H9 (cell line): ENCODE results near the gene AHNAK2. TPM values are rescaled to one million over a fixed set of nuclear protein-coding genes. Genes with fewer than 3 reads are reported as not detected.
"Not testable (repeated sequence)": the region's sequence is repeated elsewhere in the genome, so short reads cannot be mapped to it uniquely, and the experiment has no call there.

Experiments used
- DNase-seq: peaks from one replicate; pipeline ENCODE4 v3.0.0-alpha.2; 2017
- H2AFZ ChIP-seq: one replicate; pipeline ENCODE4 v1.6.1; 2013; ENCODE audit warnings: mild to moderate bottlenecking, low read length, control low read depth, moderate library complexity
- H2AK5ac ChIP-seq: 2 replicates; pipeline ENCODE4 v1.6.1; 2013; ENCODE audit warnings: low read length, control low read depth, mixed read lengths; ENCODE audit not compliant: insufficient read length
- H2BK120ac ChIP-seq: one replicate; pipeline ENCODE4 v1.6.1; 2013; ENCODE audit warnings: low read depth, mild to moderate bottlenecking, low read length, control low read depth, inconsistent platforms; ENCODE audit not compliant: poor library complexity, severe bottlenecking
- H2BK12ac ChIP-seq: 2 replicates; pipeline ENCODE4 v1.6.1; 2013; ENCODE audit warnings: low read length, control low read depth, mixed read lengths, low read depth; ENCODE audit not compliant: insufficient read length
- H2BK15ac ChIP-seq: 2 replicates; pipeline ENCODE4 v1.6.1; 2013; ENCODE audit warnings: low read depth, low read length, control low read depth
- H2BK20ac ChIP-seq: one replicate; pipeline ENCODE4 v1.6.1; 2013; ENCODE audit warnings: low read depth, mild to moderate bottlenecking, low read length, control low read depth, inconsistent platforms; ENCODE audit not compliant: poor library complexity, severe bottlenecking
- H2BK5ac ChIP-seq: 2 replicates; pipeline ENCODE4 v1.6.1; 2013; ENCODE audit warnings: low read length, control low read depth, mixed read lengths; ENCODE audit not compliant: insufficient read length
- H3K14ac ChIP-seq: 2 replicates; pipeline ENCODE4 v1.6.1; 2013; ENCODE audit warnings: low read length, control low read depth; ENCODE audit not compliant: insufficient read depth
- H3K18ac ChIP-seq: 2 replicates; pipeline ENCODE4 v1.6.1; 2013; ENCODE audit warnings: low read depth, mild to moderate bottlenecking, mixed read lengths, low read length, control low read depth; ENCODE audit not compliant: insufficient read length
- H3K23ac ChIP-seq: 2 replicates; pipeline ENCODE4 v1.6.1; 2013; ENCODE audit warnings: low read length, control low read depth, mixed read lengths, low read depth; ENCODE audit not compliant: insufficient read length
- H3K23me2 ChIP-seq: 2 replicates; pipeline ENCODE4 v1.6.1; 2013; ENCODE audit warnings: low read depth, mild to moderate bottlenecking, mixed read lengths, low read length, control low read depth; ENCODE audit not compliant: insufficient read length, poor library complexity, severe bottlenecking
- H3K27ac ChIP-seq: 2 replicates; pipeline ENCODE4 v1.5.1; 2013; ENCODE audit warnings: low read length, control low read depth, mixed read lengths, low read depth; ENCODE audit not compliant: insufficient read length
- H3K27me3 ChIP-seq: 2 replicates; pipeline ENCODE4 v1.6.1; 2013; ENCODE audit warnings: low read length, control low read depth, inconsistent platforms; ENCODE audit not compliant: insufficient read depth
- H3K4ac ChIP-seq: 2 replicates; pipeline ENCODE4 v1.6.1; 2013; ENCODE audit warnings: low read depth, mild to moderate bottlenecking, control low read depth, inconsistent platforms, low read length, moderate library complexity
- H3K4me1 ChIP-seq: 2 replicates; pipeline ENCODE4 v1.6.1; 2013; ENCODE audit warnings: low read length, control low read depth, inconsistent platforms; ENCODE audit not compliant: insufficient read depth
- H3K4me2 ChIP-seq: 2 replicates; pipeline ENCODE4 v1.6.1; 2013; ENCODE audit warnings: low read length, control low read depth, mixed read lengths; ENCODE audit not compliant: insufficient read length, insufficient read depth
- H3K56ac ChIP-seq: 2 replicates; pipeline ENCODE4 v1.6.1; 2013; ENCODE audit warnings: low read depth, mild to moderate bottlenecking, mixed read lengths, low read length, control low read depth; ENCODE audit not compliant: insufficient read length
- H3K79me1 ChIP-seq: 2 replicates; pipeline ENCODE4 v1.6.1; 2013; ENCODE audit warnings: low read depth, mild to moderate bottlenecking, moderate library complexity, low read length, control low read depth, inconsistent platforms; ENCODE audit not compliant: insufficient read depth, poor library complexity, severe bottlenecking
- H3K79me2 ChIP-seq: 2 replicates; pipeline ENCODE4 v1.6.1; 2013; ENCODE audit warnings: low read length, control low read depth, inconsistent platforms; ENCODE audit not compliant: insufficient read depth
- H3K9ac ChIP-seq: 2 replicates; pipeline ENCODE4 v1.6.1; 2013; ENCODE audit warnings: low read length, control low read depth, mixed read lengths; ENCODE audit not compliant: insufficient read length; ENCODE audit errors: extremely low read depth
- H3K9me3 ChIP-seq: one replicate; pipeline ENCODE4 v1.6.1; 2013; ENCODE audit warnings: low read depth, low read length, inconsistent platforms; ENCODE audit not compliant: control insufficient read depth
- H3T11ph ChIP-seq: one replicate; pipeline ENCODE4 v1.6.1; 2013; ENCODE audit warnings: mild to moderate bottlenecking, low read length, control low read depth, inconsistent platforms
- H4K20me1 ChIP-seq: one replicate; pipeline ENCODE4 v1.6.1; 2013; ENCODE audit not compliant: control insufficient read depth, insufficient read length, insufficient read depth
- H4K5ac ChIP-seq: 2 replicates; pipeline ENCODE4 v1.6.1; 2013; ENCODE audit warnings: low read depth, mild to moderate bottlenecking, mixed read lengths, low read length, control low read depth; ENCODE audit not compliant: insufficient read length
- H4K8ac ChIP-seq: replicated peaks from 2 replicates; pipeline ENCODE4 v1.6.1; 2013; ENCODE audit warnings: low read length, control low read depth, mixed read lengths, low read depth; ENCODE audit not compliant: insufficient read length
- H4K91ac ChIP-seq: 2 replicates; pipeline ENCODE4 v1.6.1; 2013; ENCODE audit warnings: low read depth, mild to moderate bottlenecking, moderate library complexity, mixed read lengths, low read length, control low read depth; ENCODE audit not compliant: insufficient read length
- H3K27ac Mint-ChIP-seq, 3 experiments: 2 replicates in 2 of 3; 3 replicates in 1 of 3; pipeline ENCODE4 v1.8.0; 2020 to 2021; ENCODE audit warnings: mixed read lengths in 3 of 3, mild to moderate bottlenecking in 1 of 3, moderate library complexity in 1 of 3
- H3K27me3 Mint-ChIP-seq: 2 replicates; pipeline ENCODE4 v1.8.0; 2021; ENCODE audit warnings: low read depth, mild to moderate bottlenecking, moderate library complexity, mixed read lengths
- H3K36me3 Mint-ChIP-seq, 3 experiments: 2 replicates in 2 of 3; 3 replicates in 1 of 3; pipeline ENCODE4 v1.8.0; 2020 to 2021; ENCODE audit warnings: low read depth in 3 of 3, mixed read lengths in 3 of 3; ENCODE audit not compliant: insufficient read depth in 1 of 3
- H3K4me1 Mint-ChIP-seq, 2 experiments: 2 replicates each; pipeline ENCODE4 v1.8.0; 2020; ENCODE audit warnings: mixed read lengths in 2 of 2
- H3K4me3 Mint-ChIP-seq, 2 experiments: 2 replicates in 1 of 2; 3 replicates in 1 of 2; pipeline ENCODE4 v1.8.0; 2020 to 2021; ENCODE audit warnings: mild to moderate bottlenecking in 2 of 2, mixed read lengths in 2 of 2, moderate library complexity in 1 of 2
- H3K9me3 Mint-ChIP-seq, 2 experiments: 2 replicates in 1 of 2; 3 replicates in 1 of 2; pipeline ENCODE4 v1.8.0; 2020; ENCODE audit warnings: mild to moderate bottlenecking in 2 of 2, mixed read lengths in 2 of 2, moderate library complexity in 1 of 2
- WGBS: extraction: QIAGEN DNeasy Blood & Tissue Kit; methylation state at CpG from one replicate; pipeline ENCODE4 v1.1.7; 2013; ENCODE audit warnings: missing lambda C conversion rate, low lambda C conversion rate, mixed read lengths; ENCODE audit not compliant: insufficient read length; ENCODE audit errors: extremely low coverage; 5-methylcytosine and 5-hydroxymethylcytosine counted together
- total RNA-seq: library from RNA; stranded (reverse); gene quantifications from 2 replicates; pipeline ENCODE4 v1.2.1, GENCODE V29; 2021

Gene AHNAK2
- total RNA-seq, 1 experiment from 2014 or later, result 2.8 TPM

DNA sequence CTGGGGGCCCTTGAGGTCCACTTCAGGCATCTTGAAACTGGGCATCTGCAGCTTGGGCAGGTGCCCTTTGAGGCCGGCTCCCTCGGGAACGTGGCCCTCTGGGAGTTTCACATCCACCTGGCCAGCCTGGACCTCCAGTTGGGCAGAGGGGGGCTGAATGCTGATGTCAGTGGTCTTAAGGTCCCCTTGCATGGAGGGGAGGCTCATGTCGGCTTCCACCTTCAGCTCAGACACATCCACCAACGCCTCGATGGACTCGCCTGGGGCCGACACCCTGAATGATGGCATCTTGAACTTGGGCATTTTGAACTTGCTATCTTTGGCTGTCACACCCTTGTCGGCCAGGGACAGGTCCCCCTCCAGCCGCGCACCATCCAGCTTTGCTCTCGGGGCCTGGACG lies 31.0 kb downstream of the AHNAK2 start:
- H3K79me2 ChIP-seq, H4K20me1 ChIP-seq, H3K27ac ChIP-seq, H4K8ac ChIP-seq, H3K4me2 ChIP-seq, H3K23ac ChIP-seq, H2BK15ac ChIP-seq, H3K27me3 ChIP-seq, H3T11ph ChIP-seq, H3K4me1 Mint-ChIP-seq, DNase-seq, H2AFZ ChIP-seq, H2BK20ac ChIP-seq, H3K4ac ChIP-seq, H3K9me3 ChIP-seq, H3K23me2 ChIP-seq, H3K56ac ChIP-seq, H3K9ac ChIP-seq, H2BK5ac ChIP-seq, H4K5ac ChIP-seq, H2AK5ac ChIP-seq, H3K4me1 ChIP-seq, H2BK120ac ChIP-seq, H3K27me3 Mint-ChIP-seq, H3K79me1 ChIP-seq, H2BK12ac ChIP-seq, H3K4me3 Mint-ChIP-seq, H3K36me3 Mint-ChIP-seq, H3K27ac Mint-ChIP-seq, H4K91ac ChIP-seq, H3K18ac ChIP-seq, H3K14ac ChIP-seq: not testable (repeated sequence)
- WGBS, result no CpG with 5 or more reads among the region's 13 CpGs
- peaks cover 0 to 29% of the 10 kb centered on the region in 2 experiments; a peak in 2 of 5 replicates for H3K9me3 Mint-ChIP-seq

DNA sequence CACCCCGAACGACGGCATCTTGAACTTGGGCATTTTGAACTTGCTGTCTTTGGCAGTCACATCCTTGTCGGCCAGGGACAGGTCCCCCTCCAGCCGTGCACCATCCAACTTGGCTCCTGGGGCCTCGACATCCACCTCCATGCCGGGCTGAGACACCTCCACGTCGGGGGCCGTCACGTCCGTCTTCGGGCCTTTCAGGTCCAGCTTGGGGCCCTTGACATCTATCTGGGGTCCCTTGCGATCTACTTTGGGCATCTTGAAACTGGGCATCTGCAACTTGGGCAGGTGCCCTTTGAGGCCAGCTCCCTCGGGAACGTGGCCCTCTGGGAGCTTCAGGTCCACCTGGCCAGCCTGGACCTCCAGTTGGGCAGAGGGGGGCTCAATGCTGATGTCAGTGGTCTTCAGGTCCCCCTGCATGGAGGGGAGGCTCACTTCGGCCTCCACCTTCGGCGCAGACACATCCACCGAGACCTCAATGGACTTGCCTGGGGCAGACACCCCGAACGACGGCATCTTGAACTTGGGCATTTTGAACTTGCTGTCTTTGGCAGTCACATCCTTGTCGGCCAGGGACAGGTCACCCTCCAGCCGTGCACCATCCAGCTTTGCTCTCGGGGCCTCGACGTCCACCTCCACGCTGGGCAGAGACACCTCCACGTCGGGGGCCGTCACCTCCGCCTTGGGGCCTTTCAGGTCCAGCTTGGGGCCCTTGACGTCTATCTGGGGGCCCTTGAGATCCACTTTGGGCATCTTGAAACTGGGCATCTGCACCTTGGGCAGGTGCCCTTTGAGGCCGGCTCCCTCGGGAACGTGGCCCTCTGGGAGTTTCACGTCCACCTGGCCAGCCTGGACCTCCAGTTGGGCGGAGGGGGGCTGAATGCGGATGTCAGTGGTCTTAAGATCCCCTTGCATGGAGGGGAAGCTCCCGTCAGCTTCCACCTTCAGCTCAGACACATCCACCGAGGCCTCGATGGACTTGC lies 31.9 kb downstream of the AHNAK2 start:
- H3K23ac ChIP-seq, H3K4ac ChIP-seq, H3K79me2 ChIP-seq, H2BK5ac ChIP-seq, H3K14ac ChIP-seq, H2AFZ ChIP-seq, H3K56ac ChIP-seq, H3K27me3 ChIP-seq, H3K79me1 ChIP-seq, H3K27me3 Mint-ChIP-seq, H4K5ac ChIP-seq, H3K18ac ChIP-seq, H3K27ac ChIP-seq, H3K4me3 Mint-ChIP-seq, H3K9me3 ChIP-seq, DNase-seq, H3K9ac ChIP-seq, H3K36me3 Mint-ChIP-seq, H3K4me2 ChIP-seq, H2BK120ac ChIP-seq, H2BK15ac ChIP-seq, H3K27ac Mint-ChIP-seq, H3T11ph ChIP-seq, H3K4me1 Mint-ChIP-seq, H2BK20ac ChIP-seq, H2AK5ac ChIP-seq, H4K8ac ChIP-seq, H4K91ac ChIP-seq, H3K4me1 ChIP-seq, H4K20me1 ChIP-seq, H2BK12ac ChIP-seq, H3K23me2 ChIP-seq: not testable (repeated sequence)
- WGBS, result no CpG with 5 or more reads among the region's 43 CpGs
- H3K9me3 Mint-ChIP-seq, result peaks cover 0 to 25% of the 10 kb centered on the region in 2 experiments; a peak in 2 of 5 replicates
